Adipocyte (in vitro differentiated cells): ENCODE measurements around the gene HPS1.

Source experiments
- DNase-seq: peaks from one replicate; pipeline ENCODE4 v3.0.0-alpha.2; 2015; ENCODE audit warnings: low read depth
- H3K27me3 ChIP-seq: replicated peaks from 2 replicates; pipeline ENCODE4 v1.7.0; 2013; ENCODE audit warnings: mild to moderate bottlenecking, low read length, moderate library complexity; ENCODE audit not compliant: control insufficient read depth, insufficient read depth
- H3K36me3 ChIP-seq: 2 replicates; pipeline ENCODE4 v1.7.0; 2013; ENCODE audit warnings: low read length, mild to moderate bottlenecking, moderate library complexity; ENCODE audit not compliant: control insufficient read depth, insufficient read depth, severe bottlenecking
- H3K4me1 ChIP-seq: 2 replicates; pipeline ENCODE4 v1.7.0; 2013; ENCODE audit warnings: mild to moderate bottlenecking, low read length, moderate library complexity; ENCODE audit not compliant: control insufficient read depth, insufficient read depth
- H3K4me3 ChIP-seq: 2 replicates; pipeline ENCODE4 v1.7.0; 2013; ENCODE audit warnings: mild to moderate bottlenecking, low read length, moderate library complexity
- H3K9ac ChIP-seq: 2 replicates; pipeline ENCODE4 v1.7.0; 2013; ENCODE audit warnings: mild to moderate bottlenecking, low read length, moderate library complexity
- H3K9me3 ChIP-seq: 2 replicates; pipeline ENCODE4 v1.7.0; 2013; ENCODE audit warnings: mild to moderate bottlenecking, low read length, moderate library complexity; ENCODE audit not compliant: control insufficient read depth

HPS1 gene

GRCh38 chr10:98463016-98463415 lies 16.3 kb upstream of the HPS1 start:
- no peak overlapping the region for H3K9ac ChIP-seq
- peaks cover 20% of the 10 kb centered on the region for H3K4me1 ChIP-seq
- H3K4me3 ChIP-seq, result no peak overlapping the region
- H3K27me3 ChIP-seq, result no peaks in the 10 kb centered on the region
- no peaks in the 10 kb centered on the region for H3K36me3 ChIP-seq
- H3K9me3 ChIP-seq, result no peaks in the 10 kb centered on the region
- no peak for DNase-seq

GRCh38 chr10:98461500-98461842 lies 14.7 kb upstream of the HPS1 start:
- Histone ChIP-seq H3K36me3 (no peaks in the 10 kb centered on the region), H3K4me1 (peaks cover 16% of the 10 kb centered on the region), H3K9me3 (no peaks in the 10 kb centered on the region), H3K27me3 (no peaks in the 10 kb centered on the region), H3K4me3 (no peak overlapping the region), H3K9ac (no peak overlapping the region)
- DNase-seq, result no peak

GRCh38 chr10:98460837-98461499 lies 14.2 kb upstream of the HPS1 start:
- no peaks in the 10 kb centered on the region for H3K9me3 ChIP-seq
- no peaks in the 10 kb centered on the region for H3K27me3 ChIP-seq
- H3K9ac ChIP-seq, result no peak overlapping the region
- peaks cover 16% of the 10 kb centered on the region for H3K4me1 ChIP-seq
- H3K36me3 ChIP-seq, result no peaks in the 10 kb centered on the region
- H3K4me3 ChIP-seq, result no peak overlapping the region
- DNase-seq, result peak; percentile 93

- no peaks in the 10 kb centered on the region for H3K9me3 ChIP-seq
Observed at GRCh38 chr10:98458809-98459784, 12.4 kb upstream of the HPS1 start.

GRCh38 chr10:98457721-98458120 lies 11.0 kb upstream of the HPS1 start:
- Histone ChIP-seq H3K4me3 (no peak overlapping the region), H3K36me3 (no peaks in the 10 kb centered on the region), H3K4me1 (peaks cover 16% of the 10 kb centered on the region), H3K9me3 (no peaks in the 10 kb centered on the region), H3K9ac (no peak overlapping the region), H3K27me3 (no peaks in the 10 kb centered on the region)
- no peak for DNase-seq

More at GRCh38 chr10:98458809-98459784, 12.4 kb upstream of the HPS1 start:
- Histone ChIP-seq H3K9ac (no peak overlapping the region), H3K4me1 (peaks cover 16% of the 10 kb centered on the region), H3K4me3 (no peak overlapping the region), H3K36me3 (no peaks in the 10 kb centered on the region), H3K27me3 (no peaks in the 10 kb centered on the region)
- DNase-seq, result no peak

GRCh38 chr10:98456686-98457482 lies 10.1 kb upstream of the HPS1 start:
- Histone ChIP-seq H3K4me3 (no peak overlapping the region), H3K9me3 (no peaks in the 10 kb centered on the region), H3K9ac (no peak overlapping the region), H3K36me3 (no peaks in the 10 kb centered on the region), H3K27me3 (no peaks in the 10 kb centered on the region), H3K4me1 (peaks cover 16% of the 10 kb centered on the region)
- DNase-seq, result no peak

GRCh38 chr10:98456043-98456570 lies 9.4 kb upstream of the HPS1 start:
- DNase-seq, result no peak
- Histone ChIP-seq H3K9ac (no peak overlapping the region), H3K36me3 (no peaks in the 10 kb centered on the region)

GRCh38 chr10:98453729-98454128 lies 7.0 kb upstream of the HPS1 start:
- H3K4me1 ChIP-seq, result no peaks in the 10 kb centered on the region

More at GRCh38 chr10:98456043-98456570, 9.4 kb upstream of the HPS1 start:
- Histone ChIP-seq H3K9me3 (no peaks in the 10 kb centered on the region), H3K27me3 (no peaks in the 10 kb centered on the region), H3K4me3 (no peak overlapping the region), H3K4me1 (peaks cover 9% of the 10 kb centered on the region)

GRCh38 chr10:98450618-98451017 lies 3.9 kb upstream of the HPS1 start:
- no peak overlapping the region for H3K4me3 ChIP-seq
- DNase-seq, result no peak
- H3K27me3 ChIP-seq, result no peaks in the 10 kb centered on the region

More at GRCh38 chr10:98453729-98454128, 7.0 kb upstream of the HPS1 start:
- H3K9me3 ChIP-seq, result no peaks in the 10 kb centered on the region
- no peak overlapping the region for H3K4me3 ChIP-seq
- no peaks in the 10 kb centered on the region for H3K27me3 ChIP-seq
- DNase-seq, result no peak
- H3K9ac ChIP-seq, result no peak overlapping the region
- no peaks in the 10 kb centered on the region for H3K36me3 ChIP-seq

GRCh38 chr10:98449287-98449686 lies 2.6 kb upstream of the HPS1 start:
- DNase-seq, result no peak
- H3K4me3 ChIP-seq, result no peak overlapping the region
- H3K27me3 ChIP-seq, result no peaks in the 10 kb centered on the region
- H3K4me1 ChIP-seq, result peaks cover 11% of the 10 kb centered on the region
- no peaks in the 10 kb centered on the region for H3K9me3 ChIP-seq
- peaks cover 9% of the 10 kb centered on the region for H3K36me3 ChIP-seq
- H3K9ac ChIP-seq, result no peak overlapping the region

More at GRCh38 chr10:98450618-98451017, 3.9 kb upstream of the HPS1 start:
- H3K36me3 ChIP-seq, result no peaks in the 10 kb centered on the region
- no peaks in the 10 kb centered on the region for H3K9me3 ChIP-seq
- peaks cover 9% of the 10 kb centered on the region for H3K4me1 ChIP-seq
- H3K9ac ChIP-seq, result no peak overlapping the region
